Activated T-cell treated with anti-CD3 and anti-CD28 coated beads for 48 hours (primary cell): Measurements from ENCODE around the gene ZDHHC11.
"Not testable (repeated sequence)": the region's sequence is repeated elsewhere in the genome, so short reads cannot be mapped to it uniquely, and the experiment has no call there.

ENCODE experiments used
- DNase-seq: peaks from one replicate; pipeline ENCODE4 v3.0.0-alpha.2; 2020; ENCODE audit warnings: low read depth

ZDHHC11 gene

DNA sequence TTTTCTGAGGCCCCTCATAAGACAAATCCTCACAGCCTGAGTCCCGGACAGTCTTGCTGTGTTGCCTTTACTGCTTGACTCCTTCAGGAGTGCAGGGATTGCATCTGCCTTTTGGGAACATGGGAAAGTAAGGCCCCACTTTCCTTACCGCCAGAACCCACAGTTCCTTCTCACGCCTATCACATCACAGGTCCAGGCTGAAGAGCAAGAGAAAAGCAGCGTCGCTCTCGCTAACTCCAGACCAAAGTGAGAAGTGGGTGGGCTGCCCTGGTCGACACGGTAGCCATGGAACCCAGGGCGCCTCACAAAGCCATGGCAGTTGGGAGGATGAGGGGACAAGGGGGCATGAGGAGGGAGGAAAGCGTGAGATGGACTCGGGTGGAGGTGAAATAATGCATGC, 7.9 kb upstream of the ZDHHC11 start:
- no peak for DNase-seq

GRCh38 chr5:856531-857425, 6.0 kb upstream of the ZDHHC11 start:
- DNase-seq = no peak

DNA sequence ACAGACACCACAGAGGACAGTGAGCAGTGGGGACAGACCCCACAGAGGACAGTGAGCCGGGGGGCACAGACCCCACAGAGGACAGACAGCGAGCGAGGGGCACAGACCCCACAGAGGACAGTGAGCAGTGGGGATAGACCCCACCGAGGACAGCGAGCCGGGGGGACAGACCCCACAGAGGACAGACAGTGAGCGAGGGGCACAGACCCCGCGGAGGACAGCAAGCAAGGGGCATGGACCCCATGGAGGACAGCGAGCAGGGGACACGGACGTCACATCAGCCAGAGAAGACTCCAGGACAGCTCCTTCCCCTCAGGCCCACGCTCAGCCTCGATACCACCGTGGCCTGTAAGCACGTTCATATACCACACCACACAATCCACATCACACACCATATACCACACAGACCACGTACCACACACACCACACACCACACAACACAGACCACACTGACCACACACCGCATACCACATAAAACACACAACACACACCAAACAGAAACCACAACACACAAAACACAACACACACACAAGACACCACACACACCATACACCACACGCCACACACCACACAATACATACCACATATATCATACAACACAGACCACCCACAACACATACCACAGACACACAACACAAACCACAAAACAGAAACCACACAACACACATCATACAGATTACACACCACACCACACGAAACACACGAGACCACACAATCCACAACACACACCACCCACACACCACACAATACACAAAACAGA, 5.2 kb upstream of the ZDHHC11 start:
- DNase-seq = no peak

DNA sequence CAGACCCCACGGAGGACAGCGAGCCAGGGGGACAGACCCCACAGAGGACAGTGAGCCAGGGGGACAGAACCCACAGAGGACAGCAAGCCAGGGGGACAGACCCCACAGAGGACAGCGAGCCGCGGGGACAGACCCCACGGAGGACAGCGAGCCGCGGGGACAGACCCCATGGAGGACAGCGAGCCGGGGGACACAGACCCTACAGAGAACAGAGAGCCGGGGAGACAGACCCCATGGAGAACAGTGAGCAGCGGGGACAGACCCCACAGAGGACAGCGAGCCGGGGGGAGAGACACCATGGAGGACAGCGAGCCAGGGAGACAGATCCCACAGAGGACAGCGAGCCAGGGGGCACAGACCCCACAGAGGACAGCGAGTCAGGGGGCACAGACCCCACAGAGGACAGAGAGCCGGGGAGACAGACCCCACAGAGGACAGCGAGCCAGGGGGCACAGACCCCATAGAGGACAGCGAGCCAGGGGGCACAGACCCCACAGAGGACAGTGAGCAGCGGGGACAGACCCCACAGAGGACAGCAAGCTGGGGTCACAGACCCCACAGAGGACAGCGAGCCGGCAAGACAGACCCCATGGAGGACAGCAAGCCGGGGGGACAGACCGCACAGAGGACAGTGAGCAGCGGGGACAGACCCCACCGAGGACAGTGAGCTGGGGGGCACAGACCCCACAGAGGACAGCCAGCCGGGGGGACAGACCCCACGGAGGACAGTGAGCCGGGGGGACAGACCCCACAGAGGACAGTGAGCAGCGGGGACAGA, 4.4 kb upstream of the ZDHHC11 start:
- DNase-seq = no peak

DNA sequence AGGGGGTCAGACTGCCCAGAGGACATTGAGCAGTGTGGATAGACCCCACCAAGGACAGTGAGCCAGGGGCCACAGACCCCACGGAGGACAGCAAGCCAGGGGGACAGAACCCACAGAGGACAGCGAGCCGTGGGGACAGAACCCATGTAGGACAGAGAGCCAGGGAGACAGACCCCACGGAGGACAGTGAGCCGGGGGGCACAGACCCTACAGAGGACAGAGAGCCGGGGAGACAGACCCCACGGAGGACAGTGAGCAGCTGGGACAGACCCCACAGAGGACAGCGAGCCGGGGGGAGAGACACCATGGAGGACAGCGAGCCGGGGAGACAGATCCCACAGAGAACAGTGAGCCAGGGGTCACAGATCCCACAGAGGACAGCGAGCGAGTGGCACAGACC, 3.4 kb upstream of the ZDHHC11 start:
- DNase-seq = no peak

DNA sequence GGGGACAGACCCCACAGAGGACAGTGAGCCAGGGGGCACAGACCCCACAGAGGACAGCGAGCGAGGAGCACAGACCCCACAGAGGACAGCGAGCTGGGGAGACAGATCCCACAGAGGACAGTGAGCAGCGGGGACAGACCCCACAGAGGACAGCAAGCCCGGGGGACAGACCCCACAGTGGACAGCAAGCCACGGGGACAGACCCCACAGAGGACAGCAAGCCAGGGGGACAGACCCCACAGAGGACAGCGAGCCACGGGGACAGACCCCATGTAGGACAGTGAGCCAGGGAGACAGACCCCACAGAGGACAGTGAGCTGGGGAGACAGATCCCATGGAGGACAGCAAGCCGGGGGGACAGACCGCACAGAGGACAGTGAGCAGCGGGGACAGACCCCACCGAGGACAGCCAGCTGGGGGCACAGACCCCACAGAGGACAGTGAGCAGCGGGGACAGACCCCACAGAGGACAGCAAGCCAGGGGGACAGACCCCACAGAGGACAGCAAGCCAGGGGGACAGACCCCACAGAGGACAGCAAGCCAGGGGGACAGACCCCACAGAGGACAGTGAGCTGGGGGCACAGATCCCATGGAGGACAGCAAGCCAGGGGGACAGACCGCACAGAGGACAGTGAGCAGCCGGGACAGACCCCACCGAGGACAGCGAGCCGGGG, 2.8 kb upstream of the ZDHHC11 start:
- DNase-seq = not testable (repeated sequence)

GRCh38 chr5:852431-853401, 1.9 kb upstream of the ZDHHC11 start:
- no peak for DNase-seq

DNA sequence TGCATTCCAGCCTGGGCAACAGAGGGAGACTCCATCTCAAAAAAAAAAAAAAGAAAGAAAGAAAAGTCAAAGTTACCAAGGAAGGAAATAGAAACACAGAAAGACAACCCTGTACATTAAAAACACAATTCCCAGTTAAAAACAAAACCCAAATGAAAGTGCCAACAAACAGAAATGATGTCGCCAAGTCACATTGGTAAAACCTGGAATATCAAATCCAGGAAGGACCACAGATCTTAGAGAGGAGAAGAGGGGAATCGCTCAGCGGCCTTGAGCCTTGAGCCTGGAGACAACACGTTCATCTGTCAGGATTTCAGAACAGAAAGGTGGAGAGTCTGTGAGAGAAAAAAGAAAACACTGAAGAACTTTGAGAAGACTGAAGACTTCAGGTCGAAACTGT, 1.2 kb upstream of the ZDHHC11 start:
- no peak for DNase-seq

DNA sequence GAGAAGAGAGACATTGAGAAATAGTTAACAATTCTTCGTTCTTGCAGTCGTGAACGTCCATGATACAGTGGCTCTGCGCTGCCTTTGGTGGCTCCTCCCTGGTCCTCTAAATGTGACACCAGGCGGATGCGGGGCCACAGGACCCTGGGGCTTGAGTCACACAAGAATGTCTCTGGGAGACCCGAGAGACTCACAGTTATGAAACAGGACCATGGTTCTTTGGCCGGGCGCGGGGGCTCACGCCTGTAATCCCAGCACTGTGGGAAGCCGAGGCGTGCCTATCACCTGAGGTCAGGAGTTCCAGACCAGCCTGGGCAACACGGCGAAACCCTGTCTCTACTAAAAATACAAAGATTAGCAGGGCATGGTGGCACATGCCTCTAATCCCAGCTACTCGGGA, 767 bp upstream of the ZDHHC11 start:
- no peak for DNase-seq

DNA sequence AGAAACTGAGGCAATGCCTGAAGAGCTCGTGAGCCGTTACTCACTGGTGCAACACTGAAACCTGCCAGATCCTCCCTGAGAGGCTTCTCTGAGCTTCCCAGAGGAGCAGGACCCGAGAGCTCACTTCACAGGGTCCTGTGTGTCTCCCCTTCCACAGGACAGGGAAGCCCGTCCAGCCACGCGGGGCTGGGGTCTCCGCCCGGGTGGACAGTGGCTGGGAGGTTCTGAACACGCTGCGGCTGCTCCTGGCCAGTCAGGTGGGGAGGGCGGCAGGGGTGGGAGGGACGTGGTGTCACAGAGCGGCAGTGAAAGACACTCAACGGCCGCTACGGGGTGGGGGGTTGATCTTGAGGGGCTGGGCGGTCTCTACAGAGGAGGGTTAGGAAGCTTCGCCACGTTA, 290 bp upstream of the ZDHHC11 start:
- no peak for DNase-seq

- DNase-seq = no peak
Measured at GRCh38 chr5:849651-850301, 1.0 kb downstream of the ZDHHC11 start.

GRCh38 chr5:848671-849111, 2.1 kb downstream of the ZDHHC11 start:
- DNase-seq = no peak

- not testable (repeated sequence) for DNase-seq
Measured at GRCh38 chr5:847736-848135, 3.0 kb downstream of the ZDHHC11 start.

- not testable (repeated sequence) for DNase-seq
Measured at GRCh38 chr5:847212-847611, 3.6 kb downstream of the ZDHHC11 start.

GRCh38 chr5:846602-847091, 4.1 kb downstream of the ZDHHC11 start:
- not testable (repeated sequence) for DNase-seq

GRCh38 chr5:845676-846601, 4.8 kb downstream of the ZDHHC11 start:
- DNase-seq = not testable (repeated sequence)

DNA sequence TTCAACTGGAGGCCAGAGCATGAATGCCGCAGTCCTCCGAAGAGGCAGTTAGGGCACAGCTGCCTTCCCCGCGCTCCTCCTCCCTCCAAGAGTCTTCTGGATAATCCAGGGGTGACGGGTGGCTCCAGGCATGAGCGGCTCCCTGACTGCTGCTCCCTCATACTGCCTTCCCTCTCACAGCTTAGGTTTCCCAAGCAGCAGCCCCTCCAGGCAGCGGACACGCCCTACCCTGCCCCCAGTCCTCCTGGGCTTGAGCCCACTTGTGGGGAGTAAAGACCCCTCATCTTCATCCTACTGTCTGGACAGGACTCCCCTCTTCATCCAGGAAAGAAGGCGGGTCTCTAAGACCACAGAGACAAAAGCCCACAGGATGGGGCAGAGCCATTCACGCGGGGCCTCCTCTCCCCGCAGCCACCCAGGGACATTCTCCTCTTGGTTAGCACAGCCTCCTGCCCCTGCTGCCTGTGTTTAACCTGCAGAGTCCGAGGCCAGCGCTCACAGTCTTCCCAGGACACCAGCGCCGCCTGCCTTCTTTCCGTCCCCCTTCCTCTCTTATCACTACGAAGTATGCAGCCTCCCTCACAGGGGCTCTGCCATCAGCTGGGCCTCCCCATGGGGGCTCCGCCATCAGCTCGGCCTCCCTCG, 5.6 kb downstream of the ZDHHC11 start:
- DNase-seq = not testable (repeated sequence)

DNA sequence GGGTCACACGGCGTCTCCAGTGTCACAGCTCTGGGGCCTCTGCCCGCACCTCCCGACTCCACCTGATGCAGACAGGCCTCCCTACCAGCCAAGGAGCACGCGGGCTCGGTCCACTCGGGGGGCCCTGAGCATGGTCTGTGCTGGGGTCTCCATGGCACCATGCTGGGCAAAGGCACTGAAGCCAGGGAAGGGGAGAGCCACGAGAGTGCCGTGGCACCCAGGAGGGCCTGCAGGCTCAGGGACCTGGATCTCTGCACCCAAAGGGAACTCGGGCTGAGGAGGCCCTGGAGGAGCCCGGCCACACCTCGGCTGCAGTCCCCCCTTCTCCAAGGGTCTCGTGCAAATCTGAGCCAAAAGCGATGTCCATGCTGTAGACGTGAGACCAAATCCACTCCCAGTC, 6.4 kb downstream of the ZDHHC11 start:
- DNase-seq = not testable (repeated sequence)
